GM12874 (cell line): ENCODE measurements around the gene DPYSL3.

ENCODE experiments used
- TF ChIP-seq, protein P1 (sequence below): IDR thresholded peaks from 2 replicates; pipeline ENCODE4 v1.5.1; 2011; ENCODE audit warnings: low read depth, mild to moderate bottlenecking, control low read depth, low read length, moderate library complexity; ENCODE audit not compliant: insufficient read depth

The DPYSL3 gene

DNA sequence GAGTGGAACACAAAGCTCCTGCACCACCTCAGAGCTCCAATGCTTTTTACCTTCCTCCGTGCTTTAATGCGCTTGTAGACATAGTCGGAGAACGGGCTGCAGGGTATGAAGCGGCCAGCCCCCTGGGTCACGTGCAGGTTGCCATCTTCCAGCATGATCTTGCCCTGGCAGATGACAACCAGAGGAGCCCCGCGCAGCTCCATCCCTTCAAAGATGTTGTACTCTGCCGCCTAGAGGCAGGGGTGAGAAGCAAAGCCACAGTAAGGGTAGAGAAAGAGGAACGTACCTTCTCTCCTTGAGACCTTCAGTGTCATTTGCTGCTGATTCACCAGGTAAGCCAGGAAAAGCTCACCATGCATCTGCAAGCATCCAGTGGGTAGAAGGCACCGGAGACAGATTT is 112.3 kb downstream of the DPYSL3 start:
- TF ChIP-seq, protein P1, sequence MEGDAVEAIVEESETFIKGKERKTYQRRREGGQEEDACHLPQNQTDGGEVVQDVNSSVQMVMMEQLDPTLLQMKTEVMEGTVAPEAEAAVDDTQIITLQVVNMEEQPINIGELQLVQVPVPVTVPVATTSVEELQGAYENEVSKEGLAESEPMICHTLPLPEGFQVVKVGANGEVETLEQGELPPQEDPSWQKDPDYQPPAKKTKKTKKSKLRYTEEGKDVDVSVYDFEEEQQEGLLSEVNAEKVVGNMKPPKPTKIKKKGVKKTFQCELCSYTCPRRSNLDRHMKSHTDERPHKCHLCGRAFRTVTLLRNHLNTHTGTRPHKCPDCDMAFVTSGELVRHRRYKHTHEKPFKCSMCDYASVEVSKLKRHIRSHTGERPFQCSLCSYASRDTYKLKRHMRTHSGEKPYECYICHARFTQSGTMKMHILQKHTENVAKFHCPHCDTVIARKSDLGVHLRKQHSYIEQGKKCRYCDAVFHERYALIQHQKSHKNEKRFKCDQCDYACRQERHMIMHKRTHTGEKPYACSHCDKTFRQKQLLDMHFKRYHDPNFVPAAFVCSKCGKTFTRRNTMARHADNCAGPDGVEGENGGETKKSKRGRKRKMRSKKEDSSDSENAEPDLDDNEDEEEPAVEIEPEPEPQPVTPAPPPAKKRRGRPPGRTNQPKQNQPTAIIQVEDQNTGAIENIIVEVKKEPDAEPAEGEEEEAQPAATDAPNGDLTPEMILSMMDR: peak; percentile 20; the same call in 1 of the 2 replicates

DNA sequence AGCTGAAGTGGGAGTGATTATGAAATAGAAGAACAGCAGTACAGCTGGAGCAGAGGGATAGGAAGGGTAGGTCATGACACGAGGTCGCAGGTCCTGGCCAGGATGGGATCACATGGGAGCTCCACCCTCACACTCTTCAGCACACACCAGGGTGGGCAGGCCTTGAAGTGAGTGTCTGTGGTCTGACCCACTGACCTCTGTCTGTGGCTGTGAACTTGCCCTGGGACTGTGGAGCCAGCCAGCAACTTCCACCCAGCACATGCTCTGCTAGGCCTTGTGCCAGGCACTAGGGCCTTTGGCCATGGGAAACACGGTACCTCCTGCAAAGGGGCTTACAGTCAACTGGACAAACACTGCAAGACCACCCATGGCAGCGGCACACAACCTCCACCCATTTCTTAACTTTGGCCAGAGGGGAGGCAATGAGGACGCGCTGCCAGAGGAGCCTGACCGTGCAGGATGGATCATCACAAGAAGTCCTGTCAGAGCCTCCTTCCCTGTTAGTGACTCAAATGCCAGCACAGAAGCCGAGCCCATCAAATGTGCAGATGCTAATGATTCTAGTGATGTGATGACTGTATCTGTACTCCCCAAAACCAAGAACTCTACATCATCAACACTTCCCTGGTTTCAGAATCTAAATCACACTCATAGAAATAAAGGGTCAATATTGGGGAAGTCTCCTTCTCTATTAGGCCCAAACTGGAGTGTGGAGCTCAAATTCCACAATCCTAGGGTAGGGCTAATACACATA is 113.6 kb downstream of the DPYSL3 start:
- TF ChIP-seq, protein P1: no peak

DNA sequence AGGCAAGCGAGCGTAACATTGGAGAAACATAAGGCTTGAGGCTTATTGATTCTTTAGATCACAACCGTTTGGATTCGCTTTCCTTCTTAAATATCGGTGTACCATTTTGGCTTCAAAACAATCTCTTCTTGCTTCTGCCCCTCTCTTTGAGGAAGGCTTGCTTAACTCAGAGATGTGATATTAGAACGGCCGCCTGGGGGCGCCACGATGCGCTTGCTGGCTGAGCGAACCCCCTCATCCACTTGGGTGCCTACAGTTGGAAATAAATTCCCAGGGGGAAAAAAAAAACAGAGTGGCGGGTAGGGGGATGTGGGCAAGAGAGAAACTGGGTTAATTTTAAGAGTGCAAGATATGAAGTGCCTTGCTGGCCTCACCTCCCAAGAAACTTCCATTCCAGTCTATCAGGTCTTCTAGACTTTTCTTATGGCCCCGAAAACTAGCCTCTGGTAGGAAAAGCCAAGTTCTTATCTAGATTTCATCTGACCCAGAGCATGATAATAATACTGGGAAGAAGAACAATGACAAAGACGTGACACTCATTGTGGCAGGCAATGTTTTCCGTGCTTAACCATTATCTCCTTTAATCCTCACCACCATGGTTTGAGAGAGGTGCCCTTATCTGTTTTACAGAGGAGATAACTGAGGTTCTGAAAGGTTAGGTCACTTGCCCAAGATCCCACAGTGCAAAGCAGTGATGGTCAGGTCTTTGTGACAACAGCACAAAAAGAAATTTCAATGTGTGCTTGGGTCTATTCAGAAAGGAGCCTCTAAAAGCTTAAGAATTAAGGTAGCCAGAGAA is 115.8 kb downstream of the DPYSL3 start:
- TF ChIP-seq, protein P1: peak; percentile 45

DNA sequence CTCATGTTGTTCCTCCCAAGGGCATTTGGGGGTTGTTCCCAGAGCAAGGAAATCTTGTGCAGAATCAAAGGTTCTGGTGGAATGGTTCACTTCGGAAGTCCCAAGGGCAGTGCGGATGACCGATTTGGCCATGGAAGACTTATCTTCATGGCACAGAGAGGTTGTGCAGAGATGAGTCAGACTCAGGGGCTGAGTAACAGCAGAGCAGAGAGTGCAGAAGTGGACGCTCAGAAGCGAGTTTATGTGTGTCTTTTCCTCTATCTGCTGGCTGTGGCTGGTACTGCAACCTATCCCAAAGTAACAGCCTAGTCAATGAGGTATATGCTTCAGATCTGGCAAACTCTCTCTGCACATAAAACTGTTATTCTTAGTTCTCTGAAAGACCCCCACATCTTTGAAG is 118.1 kb downstream of the DPYSL3 start:
- TF ChIP-seq, protein P1: peak; percentile 57

DNA sequence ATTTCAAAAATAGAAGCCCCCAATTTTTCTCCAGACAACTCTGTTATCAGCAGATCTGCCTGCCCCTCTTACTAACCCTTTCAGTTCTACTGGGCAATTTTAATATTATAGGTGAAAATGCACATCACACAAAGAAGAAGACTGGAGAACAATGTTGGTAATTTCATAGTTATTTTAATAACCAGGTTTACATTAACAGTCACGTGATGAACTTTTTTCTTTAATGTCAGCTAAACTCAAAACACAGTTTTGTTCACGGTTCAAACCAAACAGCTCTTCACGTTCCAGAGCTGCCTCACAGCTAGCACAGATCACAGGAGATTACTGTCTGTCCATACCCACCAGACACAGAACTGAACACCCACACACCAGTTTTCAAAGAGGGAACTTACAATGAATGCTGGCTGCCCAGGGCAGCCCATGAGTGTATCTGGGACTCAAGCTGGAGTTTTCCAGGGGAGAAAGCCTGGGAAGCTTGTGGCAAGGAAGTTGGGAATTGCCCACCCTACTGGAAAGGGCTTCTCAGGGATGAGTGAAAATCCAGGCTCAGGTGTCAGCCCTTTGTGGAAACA is 119.1 kb downstream of the DPYSL3 start:
- TF ChIP-seq, protein P1: no peak

DNA sequence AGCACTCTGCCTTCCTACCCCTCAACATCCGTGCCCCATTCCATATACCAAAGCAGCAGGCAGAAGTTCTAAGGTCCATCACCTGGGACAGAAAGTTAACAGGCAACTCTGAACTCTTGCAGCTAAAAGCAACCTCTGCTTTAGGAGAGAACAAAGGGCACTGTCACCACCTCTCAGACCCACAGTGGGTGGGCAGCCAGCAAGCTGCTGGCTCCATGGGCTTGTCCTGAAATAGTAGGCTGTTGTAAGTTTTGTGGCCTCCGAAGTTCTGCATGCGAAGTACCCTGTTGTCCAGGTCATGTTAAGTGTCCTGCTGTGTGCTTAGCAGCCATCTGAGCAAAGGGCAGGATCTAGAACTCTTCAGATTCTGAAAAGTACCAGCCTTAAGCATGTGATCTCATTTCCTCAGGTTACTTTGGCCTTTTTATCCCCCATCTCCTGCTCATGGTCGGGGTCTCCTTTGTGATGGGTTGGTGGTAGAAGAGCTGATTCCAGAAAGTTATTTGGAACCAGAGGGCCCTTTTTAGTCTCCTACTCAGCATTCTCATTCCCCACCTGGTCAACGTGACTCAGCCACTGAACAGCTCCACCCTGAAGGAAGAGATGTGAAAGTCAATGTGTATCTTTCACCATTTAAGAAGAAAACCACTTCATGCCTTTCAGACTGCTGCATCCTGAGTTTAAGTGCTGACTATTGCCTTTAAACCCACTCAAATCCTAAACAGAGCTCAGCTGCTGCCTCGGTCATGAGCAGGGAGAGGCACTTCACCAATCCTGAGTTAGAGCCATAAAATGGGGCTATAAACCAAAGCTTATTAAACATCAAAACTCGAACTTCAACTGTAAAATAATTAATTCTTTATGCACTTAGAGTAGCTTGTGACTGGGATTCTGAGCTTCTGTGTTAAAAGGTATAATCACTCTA is 121.4 kb downstream of the DPYSL3 start:
- TF ChIP-seq, protein P1: no peak
